ENCODE data around the gene HSPB6.

The HSPB6 gene

GRCh38 chr19:35764432-35765315 is 7.8 kb upstream of the HSPB6 start:
- no peak overlapping the region for H3K4me3 ChIP-seq (ENCODE audit: control insufficient read depth, low read depth, low read length)
- TF ChIP-seq CTCF (IDR thresholded peaks at IDR 0.05; ENCODE audit: control insufficient read depth, insufficient read depth, low read depth, low read length, missing control alignments): no peak
- no peak for DNase-seq (ENCODE audit: low read depth)

GRCh38 chr19:35760711-35761349 is 4.0 kb upstream of the HSPB6 start:
- no peak overlapping the region for H3K4me3 ChIP-seq (ENCODE audit: control insufficient read depth, low read depth, low read length)
- no peak for DNase-seq (ENCODE audit: low read depth)
- TF ChIP-seq CTCF (IDR thresholded peaks at IDR 0.05; ENCODE audit: control insufficient read depth, insufficient read depth, low read depth, low read length, missing control alignments): no peak

GRCh38 chr19:35759697-35760096 is 2.9 kb upstream of the HSPB6 start:
- DNase-seq (ENCODE audit: low read depth): no peak

DNA sequence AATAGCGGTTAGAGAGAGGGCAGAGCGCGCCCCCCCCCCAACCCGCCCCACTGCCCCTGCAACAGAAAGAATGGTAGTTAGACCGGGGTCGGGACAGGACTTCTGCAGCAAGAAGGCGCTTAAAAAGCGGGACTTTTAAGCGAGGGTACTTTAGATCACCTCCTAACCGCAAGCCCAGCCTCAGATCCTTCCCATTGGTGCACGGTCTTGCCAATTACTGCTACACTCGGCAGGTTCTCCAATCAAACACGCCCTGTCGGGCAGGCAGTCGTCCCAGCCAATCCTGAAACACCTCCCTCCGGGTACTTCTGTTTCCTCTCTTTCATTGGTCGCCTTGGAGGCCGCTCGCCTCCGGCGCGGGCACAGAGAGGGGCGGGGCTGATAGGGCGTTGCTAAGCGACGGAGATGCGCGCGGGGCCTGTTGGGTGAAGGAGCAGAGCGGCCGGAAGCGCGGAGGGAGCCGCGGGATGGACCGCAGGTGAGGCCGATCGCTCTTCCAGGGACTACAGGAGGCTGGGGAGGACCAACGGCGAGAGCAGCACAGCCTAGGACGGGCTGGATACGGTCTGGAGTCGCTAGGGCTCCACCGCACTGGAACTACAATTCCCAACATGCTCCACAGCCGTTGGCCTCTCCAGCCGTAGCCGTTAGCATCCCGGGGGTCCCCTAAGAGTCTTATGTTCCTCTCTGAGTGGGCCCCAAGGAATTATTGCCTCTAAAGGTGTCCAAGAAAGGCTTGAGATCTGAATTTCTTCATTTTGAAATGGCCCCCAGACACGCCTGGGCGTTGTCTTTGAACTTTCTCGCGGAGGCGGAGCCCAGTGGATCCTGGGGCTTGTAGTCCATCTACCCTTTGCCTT is 1.1 kb upstream of the HSPB6 start, which contains the start of gene PROSER3:
TSS of gene PROSER3 (plus strand) at position 428 of the 860 bp plus-strand sequence. CDS start at position 468, 40 bp downstream.
- H3K4me3 ChIP-seq (ENCODE audit: control insufficient read depth, low read depth, low read length): peak within 1 kb of the TSS; percentile 83
- DNase-seq (ENCODE audit: low read depth): peak; percentile 99
- TF ChIP-seq CTCF (IDR thresholded peaks at IDR 0.05; ENCODE audit: control insufficient read depth, insufficient read depth, low read depth, low read length, missing control alignments): no peak

More at GRCh38 chr19:35759697-35760096, 2.9 kb upstream of the HSPB6 start:
- no peak for TF ChIP-seq CTCF (IDR thresholded peaks at IDR 0.05; ENCODE audit: control insufficient read depth, insufficient read depth, low read depth, low read length, missing control alignments)
- H3K4me3 ChIP-seq (ENCODE audit: control insufficient read depth, low read depth, low read length): no peak overlapping the region

GRCh38 chr19:35757231-35757748 is 461 bp upstream of the HSPB6 start:
- no peak for TF ChIP-seq CTCF (IDR thresholded peaks at IDR 0.05; ENCODE audit: control insufficient read depth, insufficient read depth, low read depth, low read length, missing control alignments)
- peak; percentile 57 for DNase-seq (ENCODE audit: low read depth)
- H3K4me3 ChIP-seq (ENCODE audit: control insufficient read depth, low read depth, low read length): peak overlapping the region; percentile 55
